Stimulated activated naive CD4-positive, alpha-beta T cell treated with Interleukin-2 at 50 U/mL for 16 hours (primary cell): Measurements from ENCODE around the gene LYPD3.

Experiments used
- DNase-seq: peaks from one replicate; lab custom pipeline; 2025; lab: John Stamatoyannopoulos, UW

The LYPD3 gene

GRCh38 chr19:43430976-43431375 lies 34.4 kb downstream of the LYPD3 start:
- DNase-seq = no peak

- no peak for DNase-seq
Observed at GRCh38 chr19:43430142-43430710, 35.2 kb downstream of the LYPD3 start.

DNA sequence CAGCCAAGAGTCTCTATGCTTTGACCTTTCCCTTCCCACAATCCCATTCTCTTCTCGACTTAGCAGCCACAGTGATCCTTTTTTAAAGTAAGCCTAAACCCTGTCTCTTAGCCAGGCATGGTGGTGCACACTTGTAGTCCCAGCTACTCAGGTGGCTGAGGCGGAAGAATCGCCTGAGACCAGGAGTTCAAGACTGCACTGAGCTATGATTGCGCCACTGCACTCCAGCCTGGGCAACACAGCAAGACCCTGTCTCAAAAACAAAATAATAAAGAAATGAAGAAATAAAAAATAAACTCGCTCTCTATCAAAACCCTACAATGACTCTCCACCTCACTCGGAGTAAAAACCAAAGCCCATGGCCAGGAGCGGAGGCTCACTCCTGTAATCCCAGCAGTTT lies 36.0 kb downstream of the LYPD3 start:
- no peak for DNase-seq

DNA sequence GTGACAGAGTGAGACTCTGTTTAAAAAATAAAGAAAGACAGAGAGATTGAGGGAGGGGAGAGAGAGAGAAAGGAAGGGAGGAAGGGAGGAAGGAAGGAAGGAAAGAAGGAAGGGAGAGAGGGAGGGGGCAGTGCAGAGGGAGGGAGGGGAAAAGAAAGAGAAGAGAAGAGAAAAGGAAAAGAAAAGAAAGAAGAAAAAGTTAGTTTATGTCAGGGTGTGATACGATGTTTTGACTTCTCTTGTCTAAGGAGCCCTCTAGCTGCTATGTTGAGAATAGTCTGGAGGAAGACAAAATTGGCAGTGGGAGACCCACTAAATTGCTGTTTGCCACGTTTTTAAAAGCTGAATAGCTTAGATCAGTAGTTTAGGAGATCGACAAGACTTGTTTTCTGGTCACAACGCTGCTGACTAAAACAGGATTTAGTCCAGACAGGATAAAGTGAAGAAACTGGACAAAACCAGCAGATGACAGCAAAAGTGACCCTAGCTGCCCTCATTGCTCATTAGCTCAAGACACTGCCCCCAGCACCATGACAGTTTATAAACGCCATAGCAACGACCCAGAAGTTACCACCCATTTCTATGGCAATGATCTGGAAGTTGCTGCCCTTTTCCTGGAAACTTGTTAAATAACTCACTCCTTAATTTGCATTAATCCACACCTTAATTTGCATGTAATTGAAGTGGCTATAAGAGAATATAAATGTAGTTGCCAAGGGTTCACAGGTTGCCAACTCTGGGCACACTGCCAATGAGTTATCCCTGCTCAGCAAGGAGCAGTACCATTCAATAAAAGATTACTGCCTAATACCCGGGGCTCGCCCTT lies 39.6 kb downstream of the LYPD3 start:
- no peak for DNase-seq

DNA sequence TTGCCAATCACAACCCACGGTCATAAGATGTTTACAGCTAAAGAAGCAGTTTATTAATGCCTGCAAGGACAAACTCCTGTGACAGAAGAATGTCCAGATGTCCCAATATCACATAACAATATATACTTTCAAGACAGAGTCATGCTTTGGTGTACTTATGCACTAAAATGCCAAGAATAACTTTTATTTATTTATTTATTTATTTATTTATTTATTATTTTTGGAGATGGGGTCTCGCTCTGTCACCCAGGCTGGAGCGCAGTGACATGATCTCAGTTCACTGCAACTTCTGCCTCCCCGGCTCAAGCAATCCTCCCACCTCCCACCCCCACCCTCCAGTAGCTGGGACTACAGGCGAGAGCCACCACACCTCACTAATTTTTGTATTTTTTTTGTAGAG lies 41.6 kb downstream of the LYPD3 start:
- DNase-seq = no peak

DNA sequence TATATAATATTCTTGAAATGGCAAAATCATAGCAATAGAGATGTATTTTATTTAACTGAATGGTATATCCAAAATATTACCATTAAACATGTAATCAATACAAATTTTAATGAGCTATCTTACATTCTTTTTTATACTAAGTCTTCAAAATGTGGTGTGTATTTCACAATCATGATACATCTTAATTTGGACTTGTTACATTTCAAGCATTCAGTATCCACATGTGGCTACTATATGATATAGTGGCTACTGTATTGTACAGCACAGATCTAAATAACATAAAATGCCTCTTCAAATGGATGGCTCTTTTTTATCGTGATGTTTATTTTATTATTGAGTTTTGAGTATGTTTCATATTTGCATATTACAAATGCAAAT lies 42.7 kb downstream of the LYPD3 start:
- no peak for DNase-seq

DNA sequence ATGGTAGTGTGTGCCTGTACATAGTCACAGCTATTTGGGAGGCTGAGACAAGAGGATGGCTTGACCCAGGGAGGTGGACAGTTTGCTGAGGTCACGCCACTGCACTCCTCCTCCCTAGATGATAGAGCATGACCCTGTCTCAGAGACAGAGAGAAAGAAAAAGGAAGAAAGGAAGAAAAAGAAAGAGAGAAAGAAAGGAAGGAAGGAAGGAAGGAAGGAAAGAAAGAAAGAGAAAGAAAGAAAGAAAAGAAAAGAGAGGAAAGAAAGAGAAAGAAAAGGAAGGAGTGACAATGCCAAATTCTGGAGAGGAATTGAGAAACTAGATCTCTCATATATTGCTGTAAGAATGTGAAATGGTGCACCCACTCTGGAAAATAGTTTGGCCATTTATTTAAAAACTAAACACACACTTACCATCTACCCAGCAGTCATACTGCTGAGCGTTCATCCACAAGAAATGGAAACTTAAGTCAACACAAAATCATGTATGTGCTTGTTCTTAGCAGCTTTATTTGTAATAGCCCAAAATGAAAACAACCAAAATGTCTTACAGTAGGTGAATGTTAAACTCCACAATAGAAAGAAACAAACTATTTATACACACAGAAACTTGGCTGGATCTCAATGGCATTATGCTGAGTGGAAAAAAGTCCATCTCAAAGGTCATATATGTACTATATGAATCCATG lies 43.3 kb downstream of the LYPD3 start:
- DNase-seq = no peak

DNA sequence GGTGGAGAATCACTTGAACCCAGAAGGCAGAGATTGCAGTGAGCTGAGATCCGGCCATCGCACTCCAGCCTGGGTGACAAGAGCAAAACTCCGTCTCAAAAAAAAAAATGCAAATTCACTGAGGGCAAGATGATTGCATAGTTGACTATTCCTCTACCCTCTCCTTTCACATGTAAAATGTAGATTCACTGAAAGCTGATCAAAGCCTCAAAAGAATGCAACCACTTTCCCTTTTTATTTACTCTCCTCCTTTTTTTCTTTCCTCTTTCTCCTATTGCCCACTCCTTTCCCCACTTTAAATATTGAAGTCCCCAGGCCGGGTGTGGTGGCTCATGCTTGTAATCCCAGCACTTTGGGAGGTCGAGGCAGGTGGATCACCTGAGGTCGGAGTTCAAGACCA lies 44.5 kb downstream of the LYPD3 start:
- DNase-seq = no peak

DNA sequence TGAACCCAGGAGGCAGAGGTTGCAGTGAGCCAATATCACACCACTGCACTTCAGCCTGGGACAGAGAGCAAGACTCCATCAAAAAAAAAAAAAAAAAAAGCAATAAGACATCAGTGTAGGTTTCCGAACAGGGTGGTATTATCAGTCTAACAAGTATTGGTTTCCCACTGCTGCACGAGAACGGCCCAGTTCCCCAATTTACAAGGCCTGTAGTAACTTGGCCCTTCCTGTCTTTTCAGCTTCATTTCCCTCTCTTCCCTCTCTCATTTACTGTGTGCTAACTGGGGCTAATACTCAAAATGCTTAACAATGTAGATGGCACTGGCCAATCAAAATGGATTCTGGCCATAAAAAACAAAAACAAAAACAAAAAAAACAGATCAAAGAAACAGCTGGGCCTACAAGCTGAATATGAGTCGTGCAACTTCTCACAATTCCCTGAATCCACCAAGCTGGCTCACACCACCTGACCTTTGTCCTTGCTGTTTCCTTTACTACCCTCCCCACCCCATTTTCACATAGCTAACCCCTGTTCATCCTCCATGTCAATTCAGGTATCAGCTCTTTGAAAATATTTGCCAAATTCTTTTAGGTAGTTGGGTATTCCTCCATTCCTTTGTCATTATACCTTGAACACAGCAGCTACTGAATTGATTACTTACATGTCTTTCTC lies 48.3 kb downstream of the LYPD3 start:
- no peak for DNase-seq

- DNase-seq = no peak
Observed at GRCh38 chr19:43414554-43414953, 50.9 kb downstream of the LYPD3 start, which contains the start of gene TEX101. Gene TEX101, plus strand, starts transcription at chr19:43414890. Its CDS starts 1,030 bp downstream, at chr19:43415920.

- no peak for DNase-seq
Observed at GRCh38 chr19:43412441-43412840, 53.0 kb downstream of the LYPD3 start.
